Upper lobe of left lung (tissue), 4 donors: ENCODE measurements around the gene PNKD.

Experiments
- POLR2A ChIP-seq, 4 donors: fragments of 450-650 bp; IDR thresholded peaks; one replicate each; pipeline ENCODE4 v1.5.1; 2016 to 2017; ENCODE audit warnings: antibody characterized with exemption in 4 of 4, mild to moderate bottlenecking in 2 of 4
- TF ChIP-seq, protein P1 (sequence below), 6 experiments: fragments of 450-650 bp in 4 of 6; fragments of 200-600 bp in 2 of 6; sonication (generic) in 2 of 6; IDR thresholded peaks; one replicate each; pipeline ENCODE4 v1.5.1; 2016 to 2019; ENCODE audit warnings: antibody characterized with exemption in 6 of 6

DNA sequence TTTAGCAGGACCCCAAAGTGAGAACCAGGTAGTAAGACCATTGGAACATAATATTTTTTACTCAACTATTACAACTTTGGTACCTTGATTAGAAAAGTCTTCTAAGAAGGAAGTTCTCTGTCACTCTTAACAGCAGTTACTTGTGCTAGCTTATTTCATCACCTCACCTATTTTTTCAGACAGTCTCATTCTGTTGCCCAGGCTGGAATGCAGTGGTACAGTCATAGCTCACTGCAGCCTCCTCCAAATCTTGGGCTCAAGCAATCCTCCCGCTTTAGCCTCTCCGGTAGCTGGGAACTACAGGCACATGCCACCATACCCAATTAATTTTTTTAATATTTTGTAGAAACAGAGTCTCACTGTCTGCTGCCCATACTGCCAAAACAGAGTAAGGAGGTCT is 35.3 kb upstream of the PNKD start:
- TF ChIP-seq, protein P1, sequence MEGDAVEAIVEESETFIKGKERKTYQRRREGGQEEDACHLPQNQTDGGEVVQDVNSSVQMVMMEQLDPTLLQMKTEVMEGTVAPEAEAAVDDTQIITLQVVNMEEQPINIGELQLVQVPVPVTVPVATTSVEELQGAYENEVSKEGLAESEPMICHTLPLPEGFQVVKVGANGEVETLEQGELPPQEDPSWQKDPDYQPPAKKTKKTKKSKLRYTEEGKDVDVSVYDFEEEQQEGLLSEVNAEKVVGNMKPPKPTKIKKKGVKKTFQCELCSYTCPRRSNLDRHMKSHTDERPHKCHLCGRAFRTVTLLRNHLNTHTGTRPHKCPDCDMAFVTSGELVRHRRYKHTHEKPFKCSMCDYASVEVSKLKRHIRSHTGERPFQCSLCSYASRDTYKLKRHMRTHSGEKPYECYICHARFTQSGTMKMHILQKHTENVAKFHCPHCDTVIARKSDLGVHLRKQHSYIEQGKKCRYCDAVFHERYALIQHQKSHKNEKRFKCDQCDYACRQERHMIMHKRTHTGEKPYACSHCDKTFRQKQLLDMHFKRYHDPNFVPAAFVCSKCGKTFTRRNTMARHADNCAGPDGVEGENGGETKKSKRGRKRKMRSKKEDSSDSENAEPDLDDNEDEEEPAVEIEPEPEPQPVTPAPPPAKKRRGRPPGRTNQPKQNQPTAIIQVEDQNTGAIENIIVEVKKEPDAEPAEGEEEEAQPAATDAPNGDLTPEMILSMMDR (IDR thresholded peaks at IDR 0.05): no peak
- TF ChIP-seq POLR2A (IDR thresholded peaks at IDR 0.05): no peak
